ENCODE measurements around the gene SPTAN1. TPM values are rescaled to one million over a fixed set of nuclear protein-coding genes. Genes with fewer than 3 reads are reported as not detected.

The SPTAN1 gene
- total RNA-seq, 2 experiments from 2014 or later = 338 to 383 TPM

DNA sequence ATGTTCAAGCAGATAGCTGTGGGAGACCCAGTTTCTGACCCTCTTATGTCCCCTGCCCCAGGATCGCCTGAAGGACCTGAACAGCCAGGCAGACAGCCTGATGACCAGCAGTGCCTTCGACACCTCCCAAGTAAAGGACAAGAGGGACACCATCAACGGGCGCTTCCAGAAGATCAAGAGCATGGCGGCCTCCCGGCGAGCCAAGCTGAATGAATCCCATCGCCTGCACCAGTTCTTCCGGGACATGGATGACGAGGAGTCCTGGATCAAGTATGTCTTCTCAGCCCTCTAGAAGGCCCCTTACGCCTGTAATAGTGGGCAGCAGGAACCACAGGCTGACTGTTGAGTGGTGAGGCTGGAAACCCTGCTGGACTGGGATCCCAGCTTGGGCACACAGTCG lies 63.2 kb downstream of the SPTAN1 start:
- Mint-ChIP-seq H3K27me3 (no peaks in the 10 kb centered on the region), H3K27ac (peak overlapping the region; percentile 9)
- POLR2A ChIA-PET = no interaction called here

GRCh38 chr9:128617943-128618342 lies 65.6 kb downstream of the SPTAN1 start:
- H3K4me1 Mint-ChIP-seq = no peaks in the 10 kb centered on the region

More for the DNA sequence above, 63.2 kb downstream of the SPTAN1 start:
- no peaks in the 10 kb centered on the region for H3K9me3 Mint-ChIP-seq
- CTCF ChIA-PET = interaction anchor here (2.4 kb wide), 1 partner anchor 9 kb away, joined by 5 read pairs; no protein-coding TSS in a partner anchor
- H3K36me3 Mint-ChIP-seq (ENCODE audit: low read depth) = peaks cover 60% of the 10 kb centered on the region
- no peaks in the 10 kb centered on the region for H3K4me1 Mint-ChIP-seq
- DNase-seq = no peak
- no peak overlapping the region for H3K4me3 Mint-ChIP-seq

GRCh38 chr9:128619127-128619526 lies 66.7 kb downstream of the SPTAN1 start:
- no peak for DNase-seq
- POLR2A ChIA-PET = no interaction called here
- H3K27me3 Mint-ChIP-seq = no peaks in the 10 kb centered on the region
- peaks cover 48% of the 10 kb centered on the region for H3K36me3 Mint-ChIP-seq (ENCODE audit: low read depth)
- H3K9me3 Mint-ChIP-seq = no peaks in the 10 kb centered on the region
- no peak overlapping the region for H3K4me3 Mint-ChIP-seq
- CTCF ChIA-PET = no interaction called here
- H3K27ac Mint-ChIP-seq = no peak overlapping the region
- H3K4me1 Mint-ChIP-seq = no peaks in the 10 kb centered on the region

More at GRCh38 chr9:128617943-128618342, 65.6 kb downstream of the SPTAN1 start:
- Mint-ChIP-seq H3K27me3 (no peaks in the 10 kb centered on the region), H3K36me3 (ENCODE audit: low read depth) (peaks cover 56% of the 10 kb centered on the region), H3K9me3 (no peaks in the 10 kb centered on the region), H3K27ac (no peak overlapping the region), H3K4me3 (no peak overlapping the region)
- ChIA-PET CTCF (interaction anchor here (2.4 kb wide), 1 partner anchor 11 kb away, joined by 5 read pairs; no protein-coding TSS in a partner anchor), POLR2A (interaction anchor here (0.5 kb wide), 1 partner anchor 73 kb away, joined by 4 read pairs; no protein-coding TSS in a partner anchor)
- no peak for DNase-seq

DNA sequence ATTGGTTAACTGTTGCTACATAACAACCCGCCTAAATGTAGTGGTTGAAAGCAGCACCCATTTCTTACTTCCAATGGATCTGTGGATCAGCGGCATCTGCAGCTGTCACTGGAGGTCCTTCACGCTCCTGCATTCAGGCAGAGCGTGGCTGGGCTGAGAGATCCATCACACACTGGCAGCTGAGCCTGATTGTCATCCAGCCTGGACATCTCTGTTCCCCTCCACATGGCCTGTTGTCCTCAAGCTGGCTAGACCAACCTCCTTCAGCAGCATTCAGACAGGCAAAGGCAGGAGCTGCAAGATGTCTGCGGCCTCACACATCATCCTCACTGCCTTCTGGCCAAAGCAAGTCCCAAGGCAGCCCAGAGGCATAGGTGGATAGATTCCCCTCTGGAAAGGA lies 67.4 kb downstream of the SPTAN1 start:
- H3K27me3 Mint-ChIP-seq = no peaks in the 10 kb centered on the region
- H3K27ac Mint-ChIP-seq = no peak overlapping the region
- CTCF ChIA-PET = interaction anchor here (0.5 to 0.6 kb wide), 2 partner anchors 89 to 348 kb away, joined by 3 read pairs; no protein-coding TSS in a partner anchor
- POLR2A ChIA-PET = no interaction called here
- no peaks in the 10 kb centered on the region for H3K4me1 Mint-ChIP-seq
- peaks cover 48% of the 10 kb centered on the region for H3K36me3 Mint-ChIP-seq (ENCODE audit: low read depth)
- H3K4me3 Mint-ChIP-seq = no peak overlapping the region
- H3K9me3 Mint-ChIP-seq = no peaks in the 10 kb centered on the region
- no peak for DNase-seq

DNA sequence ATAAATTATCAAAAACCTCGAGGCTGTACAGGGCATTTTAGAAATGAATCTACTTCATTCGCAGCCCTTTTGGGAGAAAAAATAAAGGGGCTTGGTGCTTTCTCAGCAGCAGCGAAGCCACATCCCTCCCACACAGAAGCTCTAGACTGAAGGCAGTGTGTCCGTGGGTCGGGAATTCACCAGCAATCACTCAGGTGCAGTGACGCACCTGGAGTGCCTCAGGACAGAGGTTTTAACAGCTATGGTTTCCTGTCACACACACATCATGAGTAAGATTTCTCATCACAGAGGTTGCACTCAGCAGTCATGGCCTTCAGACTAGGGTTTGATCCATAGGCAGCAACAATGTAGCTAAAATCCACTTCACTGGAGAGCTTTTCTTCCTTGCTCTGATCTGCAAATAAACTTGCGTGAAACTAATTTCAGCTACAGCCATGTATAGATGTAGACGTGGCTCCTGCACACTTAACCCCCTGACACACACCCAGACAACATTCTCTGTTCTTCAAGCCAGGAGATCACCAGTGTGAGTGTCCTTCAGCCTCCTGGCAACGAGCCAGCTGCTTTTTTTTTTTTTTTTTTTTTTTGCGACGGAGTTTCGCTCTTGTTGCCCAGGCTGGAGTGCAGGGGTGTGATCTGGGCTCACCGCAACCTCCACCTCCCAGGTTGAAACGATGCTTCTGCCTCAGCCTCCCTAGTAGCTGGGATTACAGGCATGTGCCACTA lies 69.5 kb downstream of the SPTAN1 start:
- no peak overlapping the region for H3K4me3 Mint-ChIP-seq
- H3K27me3 Mint-ChIP-seq = no peaks in the 10 kb centered on the region
- POLR2A ChIA-PET = no interaction called here
- DNase-seq = no peak
- H3K4me1 Mint-ChIP-seq = no peaks in the 10 kb centered on the region
- no peaks in the 10 kb centered on the region for H3K9me3 Mint-ChIP-seq
- peaks cover 56% of the 10 kb centered on the region for H3K36me3 Mint-ChIP-seq (ENCODE audit: low read depth)
- CTCF ChIA-PET = interaction anchor here (0.7 to 1.3 kb wide), 4 partner anchors 12 to 1064 kb away, joined by 3 to 4 read pairs (median 4); no protein-coding TSS in a partner anchor
- no peak overlapping the region for H3K27ac Mint-ChIP-seq

DNA sequence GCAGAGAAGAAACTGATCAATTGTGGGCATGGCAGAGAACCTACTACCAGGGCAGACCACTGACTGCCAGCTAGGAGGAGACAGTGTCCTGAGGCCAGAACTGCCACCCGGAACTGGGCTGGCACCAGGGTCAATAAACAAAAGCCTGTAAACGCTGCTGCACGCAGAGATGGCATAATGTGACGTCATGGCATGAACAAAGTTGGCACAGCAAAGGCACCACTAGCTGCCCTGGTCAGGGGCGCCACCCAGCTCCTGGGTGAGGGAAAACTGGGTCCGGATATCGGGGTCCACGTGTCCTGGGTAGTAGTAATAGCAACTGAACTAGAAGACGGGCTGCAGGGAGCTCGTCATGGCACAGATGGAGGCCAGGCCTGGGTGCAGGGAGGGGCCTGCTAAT lies 72.2 kb downstream of the SPTAN1 start:
- Mint-ChIP-seq H3K9me3 (no peaks in the 10 kb centered on the region), H3K4me3 (no peak overlapping the region), H3K27me3 (no peaks in the 10 kb centered on the region), H3K27ac (no peak overlapping the region), H3K36me3 (ENCODE audit: low read depth) (peaks cover 54% of the 10 kb centered on the region), H3K4me1 (no peaks in the 10 kb centered on the region)
- POLR2A ChIA-PET = no interaction called here
- CTCF ChIA-PET = interaction anchor here (1.0 kb wide), 1 partner anchor 16 kb away, joined by 3 read pairs; no protein-coding TSS in a partner anchor
- DNase-seq = no peak

DNA sequence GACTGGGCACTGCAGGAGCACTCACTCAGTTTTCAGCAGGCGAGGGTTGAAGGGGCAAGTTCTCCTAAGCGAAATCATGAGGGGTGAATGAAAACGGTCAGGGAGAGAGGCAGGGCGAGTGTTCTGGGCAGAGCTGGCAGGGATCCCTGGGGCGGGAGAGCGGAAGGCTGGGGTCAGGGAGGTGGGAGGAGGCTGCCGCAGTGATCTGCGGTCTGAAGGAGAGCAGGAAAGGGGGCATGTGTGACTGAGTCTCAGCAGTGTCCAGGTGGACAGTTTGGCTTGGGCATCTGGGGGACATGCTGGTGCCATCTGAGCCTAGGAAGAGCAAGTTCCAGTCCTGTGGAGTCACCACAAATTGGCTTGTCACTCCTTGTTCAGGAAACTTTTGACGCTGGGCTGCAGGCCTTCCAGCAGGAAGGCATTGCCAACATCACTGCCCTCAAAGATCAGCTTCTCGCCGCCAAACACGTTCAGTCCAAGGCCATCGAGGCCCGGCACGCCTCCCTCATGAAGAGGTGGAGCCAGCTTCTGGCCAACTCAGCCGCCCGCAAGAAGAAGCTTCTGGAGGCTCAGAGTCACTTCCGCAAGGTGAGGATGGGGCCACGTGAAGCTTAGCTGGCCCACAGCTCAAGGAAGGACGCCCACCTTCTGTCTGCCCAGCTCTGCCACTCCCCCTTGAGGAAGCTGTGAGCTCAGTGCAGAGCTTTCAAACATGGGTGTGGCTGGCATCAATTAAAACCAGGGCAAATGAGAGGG lies 73.2 kb downstream of the SPTAN1 start:
- no peak overlapping the region for H3K27ac Mint-ChIP-seq
- CTCF ChIA-PET = interaction anchor here (0.8 kb wide), 1 partner anchor 184 kb away, joined by 3 read pairs; no protein-coding TSS in a partner anchor
- no peak for DNase-seq
- H3K36me3 Mint-ChIP-seq (ENCODE audit: low read depth) = peaks cover 52% of the 10 kb centered on the region
- no peaks in the 10 kb centered on the region for H3K27me3 Mint-ChIP-seq
- POLR2A ChIA-PET = no interaction called here
- H3K4me1 Mint-ChIP-seq = no peaks in the 10 kb centered on the region
- no peak overlapping the region for H3K4me3 Mint-ChIP-seq
- H3K9me3 Mint-ChIP-seq = no peaks in the 10 kb centered on the region

GRCh38 chr9:128626181-128626580 lies 73.8 kb downstream of the SPTAN1 start:
- CTCF ChIA-PET = no interaction called here
- Mint-ChIP-seq H3K9me3 (no peaks in the 10 kb centered on the region), H3K4me1 (no peaks in the 10 kb centered on the region), H3K27ac (no peak overlapping the region), H3K27me3 (no peaks in the 10 kb centered on the region), H3K4me3 (no peak overlapping the region), H3K36me3 (ENCODE audit: low read depth) (peaks cover 46% of the 10 kb centered on the region)
- no peak for DNase-seq
- POLR2A ChIA-PET = no interaction called here

GRCh38 chr9:128627127-128627715 lies 74.8 kb downstream of the SPTAN1 start:
- no peaks in the 10 kb centered on the region for H3K9me3 Mint-ChIP-seq
- ChIA-PET POLR2A (no interaction called here), CTCF (interaction anchor here (0.8 kb wide), 1 partner anchor 20 kb away, joined by 3 read pairs; no protein-coding TSS in a partner anchor)
- H3K4me1 Mint-ChIP-seq = no peaks in the 10 kb centered on the region
- H3K27me3 Mint-ChIP-seq = no peaks in the 10 kb centered on the region
- peaks cover 42% of the 10 kb centered on the region for H3K36me3 Mint-ChIP-seq (ENCODE audit: low read depth)
- H3K27ac Mint-ChIP-seq = no peak overlapping the region
- DNase-seq = no peak
- no peak overlapping the region for H3K4me3 Mint-ChIP-seq

DNA sequence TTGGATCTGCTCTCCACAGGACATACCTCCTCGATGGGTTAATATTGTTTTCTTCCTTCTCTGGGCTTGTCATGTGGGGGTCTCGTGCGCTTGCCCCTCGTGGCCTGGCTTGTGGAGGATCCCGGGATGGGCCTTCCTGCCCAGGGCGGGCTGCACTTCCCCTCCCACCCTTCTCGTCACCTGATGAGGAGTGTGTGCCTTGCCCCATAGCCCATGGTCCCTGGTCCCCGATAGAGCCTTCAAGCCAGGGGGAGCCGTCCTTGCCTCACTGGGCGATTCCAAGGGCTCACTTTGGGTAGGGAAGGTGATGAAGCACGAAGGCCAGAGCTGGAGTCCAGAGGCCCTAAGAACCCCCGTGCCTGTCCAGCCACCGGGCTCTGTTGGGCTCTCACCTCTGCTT lies 75.5 kb downstream of the SPTAN1 start:
- Mint-ChIP-seq H3K4me1 (no peaks in the 10 kb centered on the region), H3K36me3 (ENCODE audit: low read depth) (peaks cover 45% of the 10 kb centered on the region), H3K27me3 (no peaks in the 10 kb centered on the region), H3K9me3 (no peaks in the 10 kb centered on the region), H3K4me3 (no peak overlapping the region), H3K27ac (no peak overlapping the region)
- ChIA-PET CTCF (no interaction called here), POLR2A (no interaction called here)
- no peak for DNase-seq

DNA sequence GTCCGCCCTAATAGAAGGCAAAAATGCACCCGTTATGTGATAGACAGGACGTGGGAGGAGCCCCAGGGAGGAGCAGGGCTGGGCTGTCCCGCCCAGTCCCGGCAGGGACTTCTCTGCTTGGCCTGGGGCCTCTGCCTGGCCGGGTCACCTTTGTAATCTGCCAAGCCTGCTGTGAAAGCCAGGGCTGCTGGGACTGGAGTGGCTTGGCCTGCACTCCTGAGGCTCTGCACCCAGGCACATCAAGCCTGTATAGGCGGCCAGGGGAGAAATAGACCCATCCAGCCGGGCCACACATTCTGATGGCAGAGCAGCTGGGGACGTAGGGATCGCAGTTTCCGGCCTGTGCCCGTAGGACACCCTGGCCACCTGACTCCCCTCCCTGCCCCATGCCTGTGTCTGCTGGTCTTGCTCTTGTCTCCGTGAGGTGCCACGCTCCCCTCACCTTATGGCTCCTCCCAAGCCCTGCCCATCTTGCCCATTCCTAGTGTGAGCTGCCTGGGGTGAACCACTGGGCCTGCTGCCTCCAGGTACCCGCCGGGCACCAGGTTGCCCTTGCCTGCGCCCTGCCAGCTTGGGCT lies 76.2 kb downstream of the SPTAN1 start:
- CTCF ChIA-PET = no interaction called here

GRCh38 chr9:128629136-128629535 lies 76.7 kb downstream of the SPTAN1 start:
- Mint-ChIP-seq H3K9me3 (no peaks in the 10 kb centered on the region), H3K27ac (peak overlapping the region; percentile 15), H3K27me3 (no peaks in the 10 kb centered on the region), H3K36me3 (ENCODE audit: low read depth) (peaks cover 51% of the 10 kb centered on the region), H3K4me3 (no peak overlapping the region), H3K4me1 (no peaks in the 10 kb centered on the region)
- CTCF ChIA-PET = no interaction called here
- DNase-seq = no peak
- POLR2A ChIA-PET = no interaction called here

More for the DNA sequence above, 76.2 kb downstream of the SPTAN1 start:
- no peaks in the 10 kb centered on the region for H3K9me3 Mint-ChIP-seq
- POLR2A ChIA-PET = no interaction called here
- no peaks in the 10 kb centered on the region for H3K27me3 Mint-ChIP-seq
- DNase-seq = no peak
- no peak overlapping the region for H3K27ac Mint-ChIP-seq
- no peak overlapping the region for H3K4me3 Mint-ChIP-seq
- no peaks in the 10 kb centered on the region for H3K4me1 Mint-ChIP-seq
- H3K36me3 Mint-ChIP-seq (ENCODE audit: low read depth) = peaks cover 49% of the 10 kb centered on the region

All from activated CD4-positive, alpha-beta T cell treated with anti-CD3 and anti-CD28 coated beads, Interleukin-2, amount 10 ng/mL, durations not matched to agents 7 days and 5 days (primary cell).